A549 (cell line): ENCODE data around the gene CC2D2A. TPM values are rescaled to one million over a fixed set of nuclear protein-coding genes. Genes with fewer than 3 reads are reported as not detected.

ENCODE experiments used
- ATAC-seq, 2 experiments: fragments of 200-7000 bp in 1 of 2; fragments of >200 bp in 1 of 2; cut with Nextera tagmentation in 1 of 2; cut with Tn5 transposase in 1 of 2; 3 replicates each; pipeline versions ENCODE4 v1.8.0 to v1.9.1; 2018 to 2020; ENCODE audit warnings: mild to moderate bottlenecking in 1 of 2, moderate library complexity in 1 of 2
- CTCF ChIA-PET: fragments of 300-600 bp; sonication (Branson Sonifier 250); formaldehyde crosslinking; extraction: SDS; loops from one replicate; lab custom pipeline; 2021; ENCODE audit warnings: antibody characterized with exemption, inconsistent platforms; lab: Yijun Ruan, JAX
- POLR2A ChIA-PET: fragments of 350-600 bp; formaldehyde crosslinking; extraction: SDS; loops from one replicate; lab custom pipeline; 2021; ENCODE audit warnings: antibody characterized with exemption, inconsistent platforms; lab: Yijun Ruan, JAX
- DNase-seq, 2 experiments: peaks; one replicate each; pipeline versions ENCODE4 v3.0.0 to v3.0.0-alpha.2; 2011 to 2016; ENCODE audit warnings: low read depth in 1 of 2, low spot score in 1 of 2
- FAIRE-seq: peaks from 2 replicates; lab custom pipeline; 2011; peaks lifted over from hg19 to GRCh38; lab: Jason Lieb, UNC
- H3K27ac ChIP-seq, 2 experiments: fragments of >200 bp; sonication (Bioruptor Twin); formaldehyde crosslinking; 3 replicates each; pipeline ENCODE4 v1.5.1; 2016 to 2017
- H3K4me1 ChIP-seq: fragments of >200 bp; sonication (Bioruptor Twin); formaldehyde crosslinking; 3 replicates; pipeline ENCODE4 v1.6.1; 2016
- H3K4me2 ChIP-seq: fragments of >200 bp; sonication (Bioruptor Twin); formaldehyde crosslinking; 3 replicates; pipeline ENCODE4 v1.6.1; 2016
- H3K4me3 ChIP-seq: fragments of >200 bp; sonication (Bioruptor Twin); formaldehyde crosslinking; 3 replicates; pipeline ENCODE4 v1.5.1; 2016
- H3K9me3 ChIP-seq: fragments of >200 bp; sonication (Bioruptor Twin); formaldehyde crosslinking; 3 replicates; pipeline ENCODE4 v1.6.1; 2016
- BCL3 ChIP-seq: fragments of >200 bp; sonication (Bioruptor Twin); formaldehyde crosslinking; IDR thresholded peaks from 3 replicates; pipeline ENCODE4 v1.6.1; 2016
- CBX2 ChIP-seq: fragments of 200-600 bp; sonication (generic); IDR thresholded peaks from 2 replicates; pipeline ENCODE4 v1.6.1; 2016; ENCODE audit warnings: low read depth, mild to moderate bottlenecking, borderline replicate concordance
- CBX8 ChIP-seq: fragments of 200-600 bp; sonication (generic); IDR thresholded peaks from 2 replicates; pipeline ENCODE4 v1.6.1; 2016
- CEBPB ChIP-seq, 2 experiments: fragments of >200 bp in 1 of 2; sonication (Bioruptor Twin) in 1 of 2; formaldehyde crosslinking in 1 of 2; IDR thresholded peaks; 2 replicates each; pipeline ENCODE4 v1.6.1; 2012 to 2016
- EHF ChIP-seq: fragments of 250-450 bp; sonication (Bioruptor Pico); IDR thresholded peaks from 2 replicates; pipeline ENCODE4 v1.5.0; 2020; ENCODE audit warnings: mild to moderate bottlenecking
- EP300 ChIP-seq, 2 experiments: fragments of >200 bp; sonication (Bioruptor Twin); formaldehyde crosslinking; IDR thresholded peaks; 2 replicates in 1 of 2; 3 replicates in 1 of 2; pipeline ENCODE4 v1.6.1; 2016 to 2017
- ESRRA ChIP-seq: fragments of 150-350 bp; IDR thresholded peaks from 2 replicates; pipeline ENCODE4 v1.6.1; 2014; ENCODE audit warnings: mild to moderate bottlenecking, low read length, borderline replicate concordance
- HES2 ChIP-seq: fragments of >200 bp; sonication (Bioruptor Twin); formaldehyde crosslinking; IDR thresholded peaks from 2 replicates; pipeline ENCODE4 v1.6.1; 2016
- HOXB13 ChIP-seq: fragments of 250-450 bp; sonication (Bioruptor Pico); IDR thresholded peaks from 2 replicates; pipeline ENCODE4 v1.5.0; 2020; ENCODE audit warnings: low read depth, mild to moderate bottlenecking, moderate library complexity
- JUN ChIP-seq, 2 experiments: fragments of >200 bp; sonication (Bioruptor Twin); formaldehyde crosslinking; IDR thresholded peaks; 2 replicates in 1 of 2; 3 replicates in 1 of 2; pipeline ENCODE4 v1.6.1; 2016 to 2017
- NPAS2 ChIP-seq: fragments of 250-450 bp; sonication (Bioruptor Pico); IDR thresholded peaks from 2 replicates; pipeline ENCODE4 v1.8.0; 2022; ENCODE audit warnings: mild to moderate bottlenecking, moderate library complexity, borderline replicate concordance
- NR3C1 ChIP-seq: fragments of >200 bp; sonication (Bioruptor Twin); formaldehyde crosslinking; IDR thresholded peaks from 3 replicates; pipeline ENCODE4 v1.6.1; 2017
- POLR2AphosphoS2 ChIP-seq: conservative IDR thresholded peaks from 2 replicates; pipeline ENCODE4 v1.6.1; 2012; ENCODE audit warnings: low read length, improper control_type of control experiment, inconsistent platforms
- RAD21 ChIP-seq, 2 experiments: fragments of >200 bp in 1 of 2; sonication (Bioruptor Twin) in 1 of 2; formaldehyde crosslinking in 1 of 2; IDR thresholded peaks in 1 of 2; conservative IDR thresholded peaks in 1 of 2; 2 replicates in 1 of 2; 3 replicates in 1 of 2; pipeline ENCODE4 v1.6.1; 2012 to 2018; ENCODE audit warnings: inconsistent platforms in 1 of 2
- RCOR1 ChIP-seq: fragments of 150-350 bp; IDR thresholded peaks from 2 replicates; pipeline ENCODE4 v1.6.1; 2014; ENCODE audit warnings: antibody characterized with exemption, low read length, low read depth
- REST ChIP-seq: fragments of 200-600 bp; sonication (generic); IDR thresholded peaks from 2 replicates; pipeline ENCODE4 v1.6.1; 2016; ENCODE audit warnings: antibody characterized with exemption, mild to moderate bottlenecking, moderate library complexity
- RFX5 ChIP-seq: fragments of 450-650 bp; IDR thresholded peaks from 2 replicates; pipeline ENCODE4 v1.7.1; 2014; ENCODE audit warnings: antibody characterized with exemption, mild to moderate bottlenecking, moderate library complexity
- WGBS: methylation state at CpG from one replicate; pipeline ENCODE4 v1.1.6; 2017; ENCODE audit errors: missing lambda C conversion rate; 5-methylcytosine and 5-hydroxymethylcytosine counted together
- polyA plus RNA-seq, 4 experiments: library from polyadenylated mRNA; depleted of rRNA in 3 of 4; stranded (reverse); fragments of >200 nt; fragmentation: RNase III in 1 of 4; extraction: RNeasy Plus Mini Kit Qiagen cat#74134 plus additional on column Dnase treatment in 1 of 4; gene quantifications; 2 replicates in 3 of 4; 3 replicates in 1 of 4; pipeline ENCODE4 v1.2.3, GENCODE V29; 2011 to 2017
- TF ChIP-seq, protein P1 (sequence below): fragments of 450-650 bp; IDR thresholded peaks from 2 replicates; pipeline ENCODE4 v1.6.1; 2014; ENCODE audit warnings: antibody characterized with exemption

CC2D2A gene
- polyA plus RNA-seq, 2 of the 4 experiments (the other 2 are of a cell fraction): 10.7 to 18.8 TPM

GRCh38 chr4:15557786-15558550 lies 88.3 kb downstream of the CC2D2A start:
- H3K27ac ChIP-seq: no peak overlapping the region
- POLR2A ChIA-PET: no interaction called here
- H3K4me3 ChIP-seq: no peak overlapping the region
- no peak overlapping the region for H3K4me2 ChIP-seq
- ATAC-seq (no peak), DNase-seq (no peak), FAIRE-seq (no peak)
- H3K9me3 ChIP-seq: no peaks in the 10 kb centered on the region
- CTCF ChIA-PET: no interaction called here
- WGBS: 73% methylated on average over 2 of the region's 2 CpGs
- peaks cover under 1% of the 10 kb centered on the region; the same call in 1 of the 3 replicates for H3K4me1 ChIP-seq
- no peak for TF ChIP-seq JUN (IDR thresholded peaks at IDR 0.05)
- no peak for TF ChIP-seq BCL3
- TF ChIP-seq, all 56 proteins: peak for 0

- FAIRE-seq (no peak), DNase-seq (no peak), ATAC-seq (no peak)
- TF ChIP-seq, protein P1, sequence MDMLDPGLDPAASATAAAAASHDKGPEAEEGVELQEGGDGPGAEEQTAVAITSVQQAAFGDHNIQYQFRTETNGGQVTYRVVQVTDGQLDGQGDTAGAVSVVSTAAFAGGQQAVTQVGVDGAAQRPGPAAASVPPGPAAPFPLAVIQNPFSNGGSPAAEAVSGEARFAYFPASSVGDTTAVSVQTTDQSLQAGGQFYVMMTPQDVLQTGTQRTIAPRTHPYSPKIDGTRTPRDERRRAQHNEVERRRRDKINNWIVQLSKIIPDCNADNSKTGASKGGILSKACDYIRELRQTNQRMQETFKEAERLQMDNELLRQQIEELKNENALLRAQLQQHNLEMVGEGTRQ: no peak
- TF ChIP-seq REST (no peak), NR3C1 (no peak), CBX2 (no peak), CBX8 (no peak), HOXB13 (CRISPR knock-in tag) (no peak), HES2 (no peak), BCL3 (no peak), ESRRA (no peak)
- no peak overlapping the region for H3K4me2 ChIP-seq
- 87% methylated on average over 2 of the region's 2 CpGs for WGBS
- H3K4me1 ChIP-seq: no peaks in the 10 kb centered on the region
- H3K27ac ChIP-seq: no peak overlapping the region
- ChIA-PET POLR2A (no interaction called here), CTCF (no interaction called here)
- H3K9me3 ChIP-seq: no peaks in the 10 kb centered on the region
- no peak overlapping the region for H3K4me3 ChIP-seq
Measured at GRCh38 chr4:15558561-15558960, 88.9 kb downstream of the CC2D2A start.

DNA sequence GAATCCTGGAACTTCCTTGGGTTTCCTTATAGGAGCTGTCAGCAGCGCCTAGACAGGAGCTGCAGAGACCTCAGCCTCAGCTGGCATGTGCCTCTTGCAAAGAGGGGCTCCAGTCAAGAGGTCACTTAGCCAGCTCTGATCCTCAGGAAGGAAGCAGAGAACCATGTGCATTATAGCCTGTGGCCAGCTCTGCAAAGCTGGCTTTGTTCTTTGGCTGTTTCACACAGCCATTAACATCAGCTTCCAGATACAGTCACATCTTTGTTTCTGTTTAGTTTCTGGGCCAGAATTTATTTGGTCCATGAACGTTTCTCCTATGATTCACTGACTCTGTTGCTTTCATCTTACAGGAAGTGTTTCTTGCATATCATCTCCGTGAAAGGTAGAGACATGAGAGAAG lies 92.4 kb downstream of the CC2D2A start:
- POLR2A ChIA-PET: no interaction called here

More for the DNA sequence above, 92.4 kb downstream of the CC2D2A start:
- TF ChIP-seq NR3C1: no peak
- no peak for TF ChIP-seq EHF
- no peak for TF ChIP-seq REST
- TF ChIP-seq RAD21 (conservative IDR thresholded peaks at IDR 0.05 in 1 of 2, IDR thresholded peaks at IDR 0.05 in 1 of 2): no peak
- TF ChIP-seq CEBPB (IDR thresholded peaks at IDR 0.05): no peak
- no peak for TF ChIP-seq CBX8
- no peak for TF ChIP-seq POLR2AphosphoS2
- no peak for TF ChIP-seq ESRRA
- no peak for TF ChIP-seq EP300 (IDR thresholded peaks at IDR 0.05)
- TF ChIP-seq NPAS2: no peak
- no peak for TF ChIP-seq RFX5
- no peak for TF ChIP-seq RCOR1
- CTCF ChIA-PET: interaction anchor here (0.6 kb wide), 1 partner anchor 80 kb away, joined by 4 read pairs; no protein-coding TSS in a partner anchor
- DNase-seq: no peak
- Histone ChIP-seq H3K4me3 (no peak overlapping the region), H3K4me1 (no peaks in the 10 kb centered on the region), H3K9me3 (no peaks in the 10 kb centered on the region), H3K27ac (no peak overlapping the region), H3K4me2 (no peak overlapping the region)
- ATAC-seq: no peak
- 50% methylated on average over 3 of the region's 3 CpGs for WGBS
- no peak for FAIRE-seq
